Measurements from ENCODE around the gene EPHA3.
"Not testable (repeated sequence)": the region's sequence is repeated elsewhere in the genome, so short reads cannot be mapped to it uniquely, and the experiment has no call there.

- not testable (repeated sequence) for TF ChIP-seq EZH2 (IDR thresholded peaks at IDR 0.05; ENCODE audit: insufficient read depth, low read length); CTCF (IDR thresholded peaks at IDR 0.05; ENCODE audit: insufficient read depth, low read depth, low read length)
Observed at GRCh38 chr3:89350935-89351334, 243.5 kb downstream of the EPHA3 start.

Data from astrocyte (in vitro differentiated cells and primary cell).